Vagina (tissue), 2 donors: ENCODE results near the gene ATP2A2. TPM values are rescaled to one million over a fixed set of nuclear protein-coding genes. Genes with fewer than 3 reads are reported as not detected.

ENCODE experiments used
- DNase-seq, 2 donors: peaks; one replicate each; pipeline ENCODE4 v3.0.0-alpha.2; 2017; ENCODE audit errors: extremely low spot score in 2 of 2
- H3K27ac ChIP-seq: fragments of 200-600 bp; sonication (generic); one replicate; pipeline ENCODE4 v1.5.1; 2019
- H3K27me3 ChIP-seq: fragments of 200-600 bp; sonication (generic); one replicate; pipeline ENCODE4 v1.5.1; 2019
- H3K36me3 ChIP-seq, 2 donors: fragments of 200-600 bp; sonication (generic); one replicate each; pipeline ENCODE4 v1.5.1; 2017 to 2019
- H3K4me1 ChIP-seq: fragments of 200-600 bp; sonication (generic); one replicate; pipeline ENCODE4 v1.5.1; 2019
- H3K4me3 ChIP-seq, 2 donors: fragments of 200-600 bp; sonication (generic); 1 replicate in 1 of 2; 2 replicates in 1 of 2; pipeline ENCODE4 v1.5.1; 2016 to 2019
- H3K9me3 ChIP-seq: fragments of 200-600 bp; sonication (generic); one replicate; pipeline ENCODE4 v1.5.1; 2019
- CTCF ChIP-seq, 3 experiments: fragments of 450-650 bp in 2 of 3; fragments of 200-600 bp in 1 of 3; sonication (generic) in 1 of 3; IDR thresholded peaks; one replicate each; pipeline ENCODE4 v1.5.1; 2017 to 2019; ENCODE audit warnings: antibody characterized with exemption in 3 of 3, mild to moderate bottlenecking in 2 of 3, moderate library complexity in 2 of 3
- POLR2A ChIP-seq, 2 donors: fragments of 450-650 bp; IDR thresholded peaks; one replicate each; pipeline ENCODE4 v1.6.1; 2017; ENCODE audit warnings: antibody characterized with exemption in 2 of 2, mild to moderate bottlenecking in 2 of 2, moderate library complexity in 2 of 2
- POLR2AphosphoS5 ChIP-seq, 2 donors: sonication (generic); formaldehyde crosslinking; IDR thresholded peaks; one replicate each; pipeline ENCODE4 v1.9.0; 2017; ENCODE audit warnings: antibody characterized with exemption in 2 of 2, mild to moderate bottlenecking in 2 of 2, low read depth in 1 of 2; ENCODE audit not compliant: insufficient read depth in 1 of 2
- intact Hi-C: fragments of 100-400 bp; cut with DNase I; formaldehyde crosslinking; loops from one replicate; pipeline ENCODE4 v1.15.1; 2023
- total RNA-seq: library from RNA; depleted of rRNA; stranded (reverse); fragments of >200 nt; gene quantifications from one replicate; pipeline ENCODE4 v1.2.3, GENCODE V29; 2016

Gene ATP2A2
- total RNA-seq, 1 donor from 2014 or later, result 127 TPM

DNA sequence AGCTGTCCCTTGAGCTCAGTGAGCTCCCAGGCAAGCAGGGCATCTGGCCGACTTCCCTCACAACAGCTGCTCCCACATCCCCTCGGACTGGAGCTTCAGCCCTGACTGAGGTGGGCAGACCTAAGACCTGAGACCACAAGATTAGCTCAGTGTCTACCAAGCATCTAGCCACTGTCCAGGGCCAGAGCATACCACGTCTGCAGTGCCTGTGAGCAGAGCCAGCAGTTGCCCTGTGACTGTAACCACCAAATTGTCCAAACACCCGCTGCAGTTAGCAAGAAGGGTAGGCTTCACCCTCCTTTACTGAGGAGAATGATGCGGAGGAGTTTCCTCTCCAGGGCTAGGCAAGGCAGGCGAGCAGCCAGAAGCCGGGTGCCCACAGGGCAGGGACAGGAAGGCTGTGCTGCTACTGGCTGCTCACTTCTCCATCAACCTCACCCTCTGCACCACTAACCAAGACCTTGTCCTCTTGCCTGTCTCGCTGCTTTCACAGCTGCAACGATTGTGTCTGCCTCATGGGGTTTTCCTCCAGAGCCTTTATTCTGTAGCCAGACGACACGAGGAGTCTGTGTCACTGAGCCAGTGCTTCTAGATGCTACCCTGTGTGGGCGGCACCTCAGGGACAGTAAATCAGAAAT lies 68.6 kb downstream of the ATP2A2 start:
- TF ChIP-seq POLR2A (IDR thresholded peaks at IDR 0.05) (no peak), POLR2AphosphoS5 (IDR thresholded peaks at IDR 0.05; ENCODE audit: insufficient read depth in 1 of 2, low read depth in 1 of 2) (peak in 1 of 2 donors; percentile 1), CTCF (IDR thresholded peaks at IDR 0.05) (no peak)
- no peak for DNase-seq
- Histone ChIP-seq H3K36me3 (peaks cover 0 to 51% of the 10 kb centered on the region in 2 donors), H3K9me3 (no peaks in the 10 kb centered on the region), H3K27me3 (no peaks in the 10 kb centered on the region), H3K4me1 (peaks cover 25% of the 10 kb centered on the region), H3K4me3 (no peak overlapping the region), H3K27ac (no peak overlapping the region)
- intact Hi-C loops, result no loop called here

DNA sequence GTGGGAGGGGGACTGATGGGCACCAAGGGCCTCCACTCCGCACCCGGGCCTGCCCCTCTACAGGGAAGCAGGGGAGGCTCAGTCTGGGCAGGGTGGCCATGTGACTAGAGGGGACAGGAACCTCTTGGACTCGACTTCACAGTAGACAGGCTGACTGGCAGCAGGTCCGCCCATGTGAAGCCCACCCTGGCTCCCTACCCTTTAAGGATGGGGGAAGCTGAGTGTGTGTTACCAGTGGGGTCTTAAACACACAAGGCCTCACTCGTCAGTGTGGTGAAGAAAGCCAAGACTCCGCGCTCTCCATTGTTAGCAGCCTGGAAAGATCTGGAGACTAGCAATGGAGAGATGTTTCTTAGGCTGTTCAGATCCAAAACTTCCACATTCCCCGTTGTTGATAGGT lies 70.1 kb downstream of the ATP2A2 start:
- Histone ChIP-seq H3K27ac (no peak overlapping the region), H3K4me1 (peaks cover 14% of the 10 kb centered on the region), H3K9me3 (no peaks in the 10 kb centered on the region), H3K27me3 (no peaks in the 10 kb centered on the region), H3K4me3 (no peak overlapping the region), H3K36me3 (peaks cover 0 to 37% of the 10 kb centered on the region in 2 donors)
- no peak for TF ChIP-seq POLR2A (IDR thresholded peaks at IDR 0.05)
- no peak for TF ChIP-seq CTCF (IDR thresholded peaks at IDR 0.05)
- TF ChIP-seq POLR2AphosphoS5 (IDR thresholded peaks at IDR 0.05; ENCODE audit: insufficient read depth in 1 of 2, low read depth in 1 of 2), result no peak
- intact Hi-C loops, result no loop called here
- DNase-seq, result no peak

DNA sequence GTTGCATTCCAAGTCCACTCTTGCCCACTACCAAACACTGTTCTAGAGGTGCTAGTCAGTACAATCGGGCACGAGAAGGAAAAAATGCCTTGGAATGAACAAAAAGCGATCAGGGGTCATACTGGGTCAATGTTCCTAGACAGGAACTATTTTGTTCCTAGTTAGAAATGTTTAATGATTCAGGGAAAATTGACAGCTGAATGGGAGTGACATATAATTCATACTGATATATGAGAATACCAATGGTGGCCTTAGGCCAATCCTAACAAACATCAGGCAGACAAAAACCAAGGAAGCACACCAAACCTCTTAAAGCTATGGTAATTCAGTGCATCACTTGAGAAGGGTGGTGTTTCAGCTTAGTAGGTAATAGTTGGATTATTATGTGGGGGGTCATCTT lies 71.4 kb downstream of the ATP2A2 start:
- no peaks in the 10 kb centered on the region for H3K27me3 ChIP-seq
- DNase-seq, result no peak
- H3K27ac ChIP-seq, result no peak overlapping the region
- intact Hi-C loops, result no loop called here
- peaks cover 0 to 24% of the 10 kb centered on the region in 2 donors for H3K36me3 ChIP-seq
- no peak for TF ChIP-seq POLR2AphosphoS5 (IDR thresholded peaks at IDR 0.05; ENCODE audit: insufficient read depth in 1 of 2, low read depth in 1 of 2)
- TF ChIP-seq CTCF (IDR thresholded peaks at IDR 0.05), result no peak
- TF ChIP-seq POLR2A (IDR thresholded peaks at IDR 0.05), result no peak
- no peaks in the 10 kb centered on the region for H3K9me3 ChIP-seq
- peaks cover 12% of the 10 kb centered on the region for H3K4me1 ChIP-seq
- H3K4me3 ChIP-seq, result no peak overlapping the region

DNA sequence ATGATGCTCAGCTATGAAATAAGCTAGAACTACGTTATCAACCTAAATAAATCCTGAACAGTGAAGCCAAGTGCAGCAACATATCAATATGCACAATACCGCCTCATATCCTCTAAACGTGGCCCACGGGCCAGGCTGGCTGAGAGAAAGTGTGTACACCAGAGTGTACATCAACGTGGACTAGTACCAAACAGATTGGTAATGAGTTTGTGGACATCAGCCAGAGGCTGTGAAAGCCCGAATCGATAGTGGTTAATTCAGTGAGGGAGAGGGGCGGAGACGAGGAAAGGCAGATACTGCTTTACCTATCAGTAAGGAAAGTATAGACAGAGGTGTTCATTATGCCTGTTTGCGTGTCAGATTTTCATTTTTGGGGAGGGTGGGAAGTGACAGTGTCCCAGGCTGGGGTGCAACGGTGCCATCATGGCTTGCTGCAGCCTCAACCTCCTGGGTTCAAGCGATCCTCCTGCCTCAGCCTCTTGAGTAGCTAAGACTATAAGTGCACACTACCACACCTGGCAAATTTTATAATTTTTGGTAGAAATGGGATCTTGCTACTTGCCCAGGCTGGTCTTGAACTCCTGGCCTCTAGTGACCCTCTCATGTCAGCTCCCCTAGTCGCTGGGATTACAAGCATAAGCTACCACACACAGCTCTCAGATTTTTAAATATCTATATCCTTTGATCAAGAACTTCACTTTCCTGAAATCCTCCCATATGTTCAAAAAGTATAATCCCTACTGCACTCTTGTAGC lies 72.3 kb downstream of the ATP2A2 start:
- no peak for DNase-seq
- no peaks in the 10 kb centered on the region for H3K9me3 ChIP-seq
- peaks cover 0 to 14% of the 10 kb centered on the region in 2 donors for H3K36me3 ChIP-seq
- H3K4me1 ChIP-seq, result peaks cover 12% of the 10 kb centered on the region
- no peak overlapping the region for H3K4me3 ChIP-seq
- TF ChIP-seq POLR2AphosphoS5 (IDR thresholded peaks at IDR 0.05; ENCODE audit: insufficient read depth in 1 of 2, low read depth in 1 of 2), result no peak
- TF ChIP-seq POLR2A (IDR thresholded peaks at IDR 0.05), result no peak
- no peak for TF ChIP-seq CTCF (IDR thresholded peaks at IDR 0.05)
- H3K27me3 ChIP-seq, result no peaks in the 10 kb centered on the region
- intact Hi-C loops, result no loop called here
- H3K27ac ChIP-seq, result no peak overlapping the region
